Activated CD8-positive, alpha-beta memory T cell treated with anti-CD3 and anti-CD28 coated beads for 1 hour (primary cell): ENCODE measurements around the gene BRD3OS.

Source experiments
- DNase-seq, 2 donors: peaks; one replicate each; pipeline ENCODE4 v3.0.0-alpha.2; 2020; ENCODE audit warnings: low read depth in 1 of 2; ENCODE audit errors: extremely low read depth in 1 of 2

The BRD3OS gene

GRCh38 chr9:134031783-134032182 lies 6.5 kb downstream of the BRD3OS start:
- DNase-seq = no peak

- no peak for DNase-seq
Observed at GRCh38 chr9:134032456-134033222, 7.4 kb downstream of the BRD3OS start.

GRCh38 chr9:134033516-134034214 lies 8.4 kb downstream of the BRD3OS start:
- no peak for DNase-seq

GRCh38 chr9:134034215-134035040 lies 9.1 kb downstream of the BRD3OS start:
- no peak for DNase-seq

- DNase-seq = no peak
Observed at GRCh38 chr9:134035041-134036039, 10.1 kb downstream of the BRD3OS start.

GRCh38 chr9:134036130-134036529 lies 10.8 kb downstream of the BRD3OS start:
- DNase-seq = no peak

- no peak for DNase-seq
Observed at GRCh38 chr9:134037641-134038040, 12.4 kb downstream of the BRD3OS start.

- no peak for DNase-seq
Observed at GRCh38 chr9:134039386-134040175, 14.3 kb downstream of the BRD3OS start.

- DNase-seq = no peak
Observed at GRCh38 chr9:134040176-134040565, 14.9 kb downstream of the BRD3OS start.

- no peak for DNase-seq
Observed at GRCh38 chr9:134040781-134041648, 15.7 kb downstream of the BRD3OS start.

- DNase-seq = no peak
Observed at GRCh38 chr9:134041649-134041962, 16.3 kb downstream of the BRD3OS start.

- DNase-seq = no peak
Observed at GRCh38 chr9:134043531-134043988, 18.3 kb downstream of the BRD3OS start.

- no peak for DNase-seq
Observed at GRCh38 chr9:134044944-134045343, 19.7 kb downstream of the BRD3OS start.

- no peak for DNase-seq
Observed at GRCh38 chr9:134045841-134046544, 20.7 kb downstream of the BRD3OS start.

- DNase-seq = no peak
Observed at GRCh38 chr9:134046894-134047681, 21.8 kb downstream of the BRD3OS start.

- DNase-seq = no peak
Observed at GRCh38 chr9:134047868-134048581, 22.7 kb downstream of the BRD3OS start.

- DNase-seq = no peak
Observed at GRCh38 chr9:134048582-134048968, 23.3 kb downstream of the BRD3OS start.
